Right lobe of liver (tissue), 4 donors: Measurements from ENCODE around the gene ADGRG6.

Experiments used
- POLR2A ChIP-seq: fragments of 450-650 bp; IDR thresholded peaks from one replicate; pipeline ENCODE4 v1.6.1; 2017; ENCODE audit warnings: antibody characterized with exemption, mild to moderate bottlenecking
- TF ChIP-seq, protein P1 (sequence below), 4 donors: fragments of 200-600 bp in 3 of 4; fragments of 450-650 bp in 1 of 4; IDR thresholded peaks; one replicate each; pipeline versions ENCODE4 v1.5.1 to v1.8.0; 2016 to 2022; ENCODE audit warnings: antibody characterized with exemption in 4 of 4, mild to moderate bottlenecking in 2 of 4
- donor health status: DM: no; HTN: no; CAD: no.
- donor health status: DM: no; HTN: no; CAD: no.
- donor health status: DM: no; HTN: yes; CAD: no.

DNA sequence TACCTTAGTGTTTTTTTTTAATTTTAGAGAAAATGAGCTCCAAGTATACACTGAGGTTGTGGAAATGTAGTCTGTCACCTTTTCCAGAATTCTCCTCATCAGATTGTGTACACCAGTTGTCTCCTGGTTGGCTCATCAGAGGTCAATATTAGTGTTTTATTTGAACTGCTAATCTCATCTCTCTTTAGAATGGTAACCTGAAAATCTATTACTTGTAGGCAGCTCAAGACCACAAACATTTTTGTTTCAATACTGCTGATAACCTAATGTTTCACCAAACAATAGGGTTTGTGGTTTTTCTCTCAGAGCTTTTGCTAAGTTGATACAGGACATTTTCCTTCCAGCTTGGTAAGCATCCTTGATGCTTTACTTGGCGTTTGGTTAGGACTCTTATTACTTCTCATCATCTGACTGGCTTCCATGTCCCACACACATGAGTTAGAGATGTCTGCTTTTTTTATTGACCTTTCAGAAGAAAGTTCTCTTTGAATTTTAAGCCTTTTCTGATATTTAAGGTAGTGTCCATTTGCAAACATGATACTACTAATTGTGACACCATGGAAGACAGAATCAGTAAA lies 15.1 kb downstream of the ADGRG6 start:
- TF ChIP-seq POLR2A, result no peak
- TF ChIP-seq, protein P1, sequence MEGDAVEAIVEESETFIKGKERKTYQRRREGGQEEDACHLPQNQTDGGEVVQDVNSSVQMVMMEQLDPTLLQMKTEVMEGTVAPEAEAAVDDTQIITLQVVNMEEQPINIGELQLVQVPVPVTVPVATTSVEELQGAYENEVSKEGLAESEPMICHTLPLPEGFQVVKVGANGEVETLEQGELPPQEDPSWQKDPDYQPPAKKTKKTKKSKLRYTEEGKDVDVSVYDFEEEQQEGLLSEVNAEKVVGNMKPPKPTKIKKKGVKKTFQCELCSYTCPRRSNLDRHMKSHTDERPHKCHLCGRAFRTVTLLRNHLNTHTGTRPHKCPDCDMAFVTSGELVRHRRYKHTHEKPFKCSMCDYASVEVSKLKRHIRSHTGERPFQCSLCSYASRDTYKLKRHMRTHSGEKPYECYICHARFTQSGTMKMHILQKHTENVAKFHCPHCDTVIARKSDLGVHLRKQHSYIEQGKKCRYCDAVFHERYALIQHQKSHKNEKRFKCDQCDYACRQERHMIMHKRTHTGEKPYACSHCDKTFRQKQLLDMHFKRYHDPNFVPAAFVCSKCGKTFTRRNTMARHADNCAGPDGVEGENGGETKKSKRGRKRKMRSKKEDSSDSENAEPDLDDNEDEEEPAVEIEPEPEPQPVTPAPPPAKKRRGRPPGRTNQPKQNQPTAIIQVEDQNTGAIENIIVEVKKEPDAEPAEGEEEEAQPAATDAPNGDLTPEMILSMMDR (IDR thresholded peaks at IDR 0.05), result no peak
